ENCODE data around the gene ATP6V1F.

The ATP6V1F gene

DNA sequence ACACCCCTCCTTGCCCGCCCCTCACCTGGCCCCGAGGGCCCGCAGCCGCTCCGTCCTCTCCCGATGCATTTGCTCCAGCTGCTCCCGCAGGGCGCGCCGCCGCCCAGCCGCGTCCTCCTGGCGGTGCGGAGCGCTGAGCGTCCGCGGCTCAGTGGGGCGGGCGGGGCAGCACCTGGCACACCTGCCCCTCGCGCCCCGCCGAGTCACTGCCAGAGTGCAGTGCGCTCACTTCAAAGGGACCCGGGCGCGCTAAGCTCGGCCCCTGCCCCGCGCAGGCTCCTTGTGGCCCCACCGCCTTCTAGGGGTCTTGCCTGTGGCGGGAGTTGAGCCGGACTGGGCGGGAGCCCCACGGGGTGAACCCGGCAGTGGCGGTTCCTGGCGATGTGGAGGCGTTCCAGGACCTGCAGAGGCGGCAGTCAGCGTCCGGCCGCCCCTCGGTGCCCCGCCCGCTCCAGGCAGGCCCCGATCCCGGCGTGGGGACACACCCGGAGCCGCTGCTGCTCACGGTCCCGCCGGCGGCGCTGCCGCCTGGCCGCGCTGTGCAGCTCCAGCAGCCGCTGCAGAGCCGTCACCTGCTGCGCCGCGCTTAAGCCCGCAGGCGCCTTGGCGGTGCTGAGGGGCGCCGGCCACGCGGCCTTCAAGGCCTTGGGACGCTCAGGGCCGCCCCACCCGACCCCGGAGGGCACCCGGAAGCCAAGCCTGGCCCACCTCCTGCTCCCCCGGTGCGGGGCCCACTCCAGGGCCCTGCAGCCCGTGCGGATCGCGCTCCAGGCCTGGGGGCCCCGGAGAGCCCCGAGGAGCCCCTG, 6.7 kb downstream of the ATP6V1F start:
- no peak for DNase-seq (ENCODE audit: low read depth)

DNA sequence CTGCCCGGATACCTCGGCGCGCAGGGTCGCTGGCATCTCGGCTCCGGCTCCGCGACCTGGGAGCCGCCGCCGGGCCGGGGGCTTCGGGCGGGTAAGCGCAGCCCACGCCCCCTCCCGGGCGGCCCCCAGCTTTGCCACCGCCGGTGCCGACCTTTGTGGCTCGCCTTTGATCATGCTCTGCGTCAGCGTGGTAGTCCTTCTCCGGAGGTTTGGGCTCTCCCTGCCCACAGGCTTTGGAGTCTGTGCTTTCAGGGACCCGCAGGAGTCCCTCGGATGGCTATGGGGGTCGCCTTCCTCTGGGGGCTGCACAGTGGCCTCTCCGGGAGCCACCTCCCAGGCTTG, 7.3 kb downstream of the ATP6V1F start:
- no peak for DNase-seq (ENCODE audit: low read depth)

DNA sequence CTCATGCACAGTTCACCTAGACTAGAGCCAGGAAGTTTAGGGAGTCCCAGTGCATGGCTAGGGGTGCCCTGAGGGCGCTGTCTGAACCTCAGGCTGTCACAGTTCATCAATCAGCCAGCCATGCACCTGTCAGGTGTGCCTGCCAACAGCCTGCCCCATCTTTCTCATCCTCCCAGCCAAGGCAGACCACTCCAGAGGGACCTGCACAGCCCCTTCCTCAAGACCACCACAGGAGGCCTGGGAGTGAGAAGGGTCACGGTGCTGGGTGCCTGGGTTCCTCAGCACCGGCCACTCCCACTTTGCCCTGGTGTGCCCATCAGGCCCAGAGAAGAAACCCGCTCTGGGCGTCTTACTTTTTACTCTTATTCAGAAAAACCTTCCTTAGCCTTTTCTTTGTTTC, 8.4 kb downstream of the ATP6V1F start:
- DNase-seq (ENCODE audit: low read depth) = no peak

- DNase-seq (ENCODE audit: low read depth) = no peak
Observed at GRCh38 chr7:128872394-128872824, 9.8 kb downstream of the ATP6V1F start.

GRCh38 chr7:128873234-128873633, 10.6 kb downstream of the ATP6V1F start:
- DNase-seq (ENCODE audit: low read depth) = no peak

DNA sequence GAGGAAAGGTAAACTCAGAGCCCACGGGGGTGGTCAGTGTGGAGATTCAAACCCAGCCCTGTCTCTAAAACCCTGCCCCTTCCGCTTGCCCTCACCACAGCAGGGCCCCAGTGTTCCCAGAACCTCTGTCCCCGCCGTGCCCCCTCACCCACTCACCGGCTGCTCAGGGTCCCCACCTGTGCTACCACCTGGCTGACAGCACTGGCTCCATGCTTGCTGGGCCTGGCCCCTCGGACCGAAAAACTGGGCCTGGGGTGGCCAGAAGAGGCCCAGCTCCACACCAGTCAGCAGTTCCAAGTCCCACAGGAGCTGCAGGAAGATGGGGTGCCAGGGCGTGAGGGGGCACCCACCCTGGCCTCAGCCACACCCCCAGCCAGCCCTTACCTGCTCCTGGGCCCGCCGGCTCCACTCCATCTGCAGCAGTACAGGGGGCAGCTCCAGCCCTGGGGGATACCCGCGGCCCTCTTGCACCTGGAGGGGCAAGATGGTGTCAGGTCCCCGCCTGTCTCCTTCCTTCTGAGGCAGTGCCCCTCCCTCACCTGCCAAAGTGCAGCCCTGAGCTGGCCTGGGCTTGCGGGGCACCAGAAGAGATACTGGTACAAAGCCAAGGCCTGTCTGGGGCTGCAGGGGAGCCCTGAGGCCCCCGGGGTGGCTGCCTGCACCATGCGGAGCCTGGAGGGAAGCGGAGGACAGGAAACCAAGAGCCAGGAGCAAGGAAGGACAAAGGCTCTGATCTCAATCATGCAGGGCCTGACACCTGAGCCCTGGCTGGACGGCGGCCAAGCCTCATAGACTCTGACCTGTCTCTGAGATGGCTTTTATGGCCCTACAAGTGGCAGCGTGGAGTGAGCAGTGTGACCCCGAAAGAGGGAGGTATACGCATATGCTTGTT, 11.7 kb downstream of the ATP6V1F start:
- no peak for DNase-seq (ENCODE audit: low read depth)

- no peak for DNase-seq (ENCODE audit: low read depth)
Observed at GRCh38 chr7:128875523-128875948, 12.9 kb downstream of the ATP6V1F start.

DNA sequence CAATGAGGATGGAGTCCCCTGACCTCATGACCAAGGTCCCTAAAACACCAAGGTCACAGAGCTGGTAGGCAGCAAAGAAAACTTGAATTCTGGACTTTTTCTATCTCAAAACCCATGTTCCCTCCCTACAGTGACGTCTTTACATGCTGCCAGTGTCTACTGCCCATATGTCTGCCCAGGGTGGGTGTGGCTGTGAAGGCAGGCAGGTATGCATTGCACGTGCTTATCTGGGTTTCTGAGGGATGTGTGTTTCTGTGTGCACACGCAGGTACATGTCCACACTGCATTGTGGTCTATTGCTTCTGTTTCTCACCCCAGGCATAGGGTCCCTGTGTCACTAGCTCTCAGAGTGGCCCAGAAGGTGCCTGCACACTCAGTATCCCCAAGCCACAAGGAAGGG, 13.5 kb downstream of the ATP6V1F start:
- no peak for DNase-seq (ENCODE audit: low read depth)

DNA sequence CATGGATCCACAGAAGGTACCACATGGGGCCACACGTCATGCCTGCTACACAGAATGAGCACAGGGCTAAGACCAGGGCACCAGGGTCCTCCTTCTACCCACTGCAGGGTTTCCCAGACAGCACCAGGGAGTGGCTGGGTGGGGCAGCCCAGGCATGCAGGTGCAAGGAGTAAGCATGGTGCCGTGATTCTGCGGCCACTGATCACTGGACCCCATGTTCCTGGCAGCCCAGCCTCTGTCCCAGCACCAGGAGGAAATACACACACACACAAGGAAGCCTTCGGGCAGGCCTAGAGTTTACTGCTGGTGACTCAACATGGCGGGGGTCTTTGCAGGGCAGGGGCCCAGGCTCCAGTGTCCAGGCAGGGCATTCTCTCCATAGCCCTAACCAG, 13.9 kb downstream of the ATP6V1F start:
- no peak for DNase-seq (ENCODE audit: low read depth)

DNA sequence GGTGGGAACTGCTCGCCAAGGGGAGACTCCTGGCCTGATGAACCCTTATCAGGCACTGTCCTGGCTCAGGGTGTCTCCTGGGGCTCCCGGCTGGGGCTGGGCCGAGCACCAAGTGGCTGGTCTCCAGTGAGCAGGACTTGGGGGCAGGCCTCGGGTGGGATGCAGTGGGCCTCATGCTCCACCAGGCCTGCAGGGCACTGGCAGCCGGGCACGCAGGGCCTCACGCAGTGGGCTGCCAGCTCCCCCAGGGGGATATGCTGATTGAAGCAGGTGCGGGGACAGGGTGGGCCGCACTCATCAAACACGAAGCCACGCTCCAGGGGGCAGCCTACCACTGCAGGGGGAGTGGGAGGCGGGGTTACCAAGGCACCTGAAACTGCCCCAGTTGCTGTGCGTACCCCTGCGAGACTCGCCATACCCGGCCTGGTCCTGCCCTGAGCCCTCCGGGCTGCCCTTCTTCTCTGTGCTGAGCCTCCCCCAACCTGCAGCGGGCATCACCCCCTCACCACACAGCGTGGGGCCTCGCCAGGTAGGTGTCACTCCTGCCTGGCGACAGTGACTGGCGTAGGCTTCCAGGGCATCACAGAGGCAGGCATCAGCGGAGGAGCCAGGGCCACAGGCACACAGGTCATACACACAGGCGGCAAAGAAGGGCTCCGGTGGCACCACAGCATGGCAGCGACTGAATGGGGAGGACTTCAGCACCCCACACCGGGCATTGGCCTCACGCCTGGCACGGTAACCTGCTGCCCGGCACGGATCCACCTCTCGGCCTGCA, 14.5 kb downstream of the ATP6V1F start:
- no peak for DNase-seq (ENCODE audit: low read depth)

- no peak for DNase-seq (ENCODE audit: low read depth)
Observed at GRCh38 chr7:128877756-128878120, 15.1 kb downstream of the ATP6V1F start.

DNA sequence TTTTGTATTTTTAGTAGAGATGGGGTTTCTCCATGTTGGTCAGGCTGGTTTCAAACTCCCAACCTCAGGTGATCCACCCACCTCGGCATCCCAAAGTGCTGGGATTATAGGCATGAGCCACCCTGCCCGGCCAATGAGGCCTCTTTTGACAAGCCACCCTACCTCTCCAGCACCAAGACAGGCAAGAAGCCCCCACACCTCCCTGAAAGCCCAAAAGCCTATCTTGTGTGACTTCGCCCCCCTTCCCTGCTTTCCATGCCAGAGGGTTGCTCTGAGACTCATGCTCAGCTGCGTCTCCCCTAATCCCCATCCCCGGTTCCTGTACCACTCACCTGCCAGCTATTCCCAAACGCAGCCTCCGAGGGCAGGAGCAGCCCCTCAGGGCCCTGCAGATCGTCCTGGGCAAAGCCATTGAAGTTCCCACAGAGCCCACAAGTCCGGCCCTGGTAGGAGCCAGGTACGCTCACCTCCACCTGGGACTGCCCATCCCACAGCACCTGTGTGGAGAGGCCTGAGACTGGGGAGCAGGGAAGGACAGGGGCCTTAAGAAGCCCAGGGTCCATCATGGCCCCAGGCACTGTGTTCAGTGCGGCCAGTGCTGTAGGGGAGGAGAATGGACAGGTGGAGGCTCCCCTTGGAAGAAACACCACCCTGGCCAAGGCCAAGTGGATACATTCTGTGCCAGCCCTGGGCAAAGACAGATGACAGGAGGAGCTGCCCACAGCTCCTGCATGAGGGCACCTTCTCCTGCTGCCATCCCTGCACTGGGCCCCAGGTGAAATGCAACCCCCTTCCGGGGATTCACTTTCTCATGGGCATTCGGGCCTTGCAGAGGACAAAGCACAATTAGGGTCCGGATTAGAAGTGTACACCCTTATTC, 15.8 kb downstream of the ATP6V1F start:
- DNase-seq (ENCODE audit: low read depth) = no peak

- DNase-seq (ENCODE audit: low read depth) = no peak
Observed at GRCh38 chr7:128879461-128879938, 16.8 kb downstream of the ATP6V1F start.

DNA sequence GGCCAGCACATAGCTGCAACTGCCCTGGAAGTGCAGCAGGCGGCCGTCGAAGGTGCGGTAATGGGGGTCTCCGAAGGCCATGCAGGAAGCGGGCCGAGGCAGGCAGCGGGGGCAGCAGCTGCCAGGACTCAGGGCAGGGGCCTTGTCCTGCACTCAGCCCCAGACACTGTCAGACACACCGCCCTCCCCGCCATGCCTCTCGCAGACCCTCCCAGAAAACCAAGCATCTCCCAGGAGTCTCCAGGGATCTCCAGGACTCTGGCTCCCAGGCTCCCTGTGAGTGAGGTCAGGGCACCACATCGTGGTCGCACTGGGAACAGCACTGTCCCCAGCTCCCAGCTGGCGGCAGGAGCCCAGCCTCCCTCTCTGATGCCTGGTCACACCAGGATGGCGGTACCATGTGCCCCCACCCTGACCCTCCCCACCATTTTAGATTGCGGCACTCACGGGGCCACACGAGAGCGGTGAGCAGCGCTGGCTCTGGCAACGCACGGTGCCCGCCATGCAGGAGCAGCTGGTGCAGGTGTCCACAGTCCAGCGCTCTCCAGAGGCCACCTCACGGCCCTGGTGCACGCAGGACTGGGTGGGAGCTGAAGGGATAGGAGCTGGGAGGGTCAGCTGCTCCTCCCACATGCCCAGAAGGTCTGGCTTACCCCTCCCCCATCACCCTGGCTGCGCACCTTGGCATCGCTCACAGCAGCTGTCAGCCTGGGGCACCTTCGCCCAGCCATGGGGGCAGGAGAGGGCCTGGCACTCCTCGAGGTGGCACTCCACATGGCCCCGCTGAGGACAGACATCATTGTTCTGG, 17.5 kb downstream of the ATP6V1F start:
- DNase-seq (ENCODE audit: low read depth) = no peak

GRCh38 chr7:128880791-128881457, 18.3 kb downstream of the ATP6V1F start:
- DNase-seq (ENCODE audit: low read depth) = no peak

DNA sequence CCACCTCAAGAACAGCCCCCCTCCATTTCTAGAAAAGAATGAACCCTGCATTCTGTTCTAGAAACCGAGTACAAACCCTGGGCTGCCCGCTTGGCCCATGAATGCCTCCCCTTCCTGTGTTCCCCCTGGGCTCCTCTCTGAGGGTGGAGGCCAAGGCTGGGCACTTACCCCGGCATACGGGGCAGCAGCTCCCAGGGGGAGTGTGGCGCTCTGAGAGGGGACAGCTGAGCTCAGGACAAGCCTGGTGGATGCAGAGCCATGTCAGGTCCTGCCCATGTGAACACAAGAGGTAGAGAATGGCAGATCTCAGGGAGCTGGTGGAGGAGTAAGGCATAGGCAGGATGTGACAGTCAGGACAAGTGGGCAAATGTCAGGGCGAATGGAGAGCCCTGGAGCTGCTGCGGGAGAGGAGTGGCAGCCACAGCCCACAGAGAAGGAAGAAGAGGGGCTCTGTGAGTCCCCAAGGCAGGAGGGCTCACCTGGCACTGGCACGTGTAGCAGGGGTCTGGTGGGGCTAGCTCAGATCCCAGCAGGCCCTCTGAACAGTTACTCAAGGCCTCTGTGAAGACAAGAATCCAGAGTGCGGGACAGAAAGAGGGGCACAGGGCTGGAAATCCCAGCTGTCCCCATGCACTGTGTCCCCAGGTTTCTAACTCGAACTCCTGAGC, 18.9 kb downstream of the ATP6V1F start:
- no peak for DNase-seq (ENCODE audit: low read depth)

- DNase-seq (ENCODE audit: low read depth) = no peak
Observed at GRCh38 chr7:128882134-128882533, 19.5 kb downstream of the ATP6V1F start.

GRCh38 chr7:128883622-128884448, 21.2 kb downstream of the ATP6V1F start:
- peak; percentile 78 for DNase-seq (ENCODE audit: low read depth)

Measured in stimulated activated CD8-positive, alpha-beta memory T cell treated with anti-CD3 and anti-CD28 coated beads, Interleukin-15, amount 100 ng/mL, for 1 hour (primary cell).